Measurements from ENCODE around the gene LRATD1. TPM values are rescaled to one million over a fixed set of nuclear protein-coding genes. Genes with fewer than 3 reads are reported as not detected.

The LRATD1 gene
- total RNA-seq, 2 experiments from 2014 or later: not detected

GRCh38 chr2:14638488-14638887 lies 6.0 kb downstream of the LRATD1 start:
- Mint-ChIP-seq H3K27me3 (peaks cover 37% of the 10 kb centered on the region), H3K4me1 (no peaks in the 10 kb centered on the region), H3K36me3 (ENCODE audit: low read depth) (no peaks in the 10 kb centered on the region), H3K27ac (no peak overlapping the region), H3K9me3 (no peaks in the 10 kb centered on the region), H3K4me3 (no peak overlapping the region)
- no peak for DNase-seq
- POLR2A ChIA-PET: no interaction called here
- CTCF ChIA-PET: no interaction called here

GRCh38 chr2:14641116-14641515 lies 8.6 kb downstream of the LRATD1 start:
- DNase-seq: no peak
- Mint-ChIP-seq H3K27ac (no peak overlapping the region), H3K36me3 (ENCODE audit: low read depth) (no peaks in the 10 kb centered on the region), H3K9me3 (no peaks in the 10 kb centered on the region), H3K27me3 (peaks cover 17% of the 10 kb centered on the region), H3K4me3 (no peak overlapping the region), H3K4me1 (no peaks in the 10 kb centered on the region)
- CTCF ChIA-PET: no interaction called here
- POLR2A ChIA-PET: no interaction called here

GRCh38 chr2:14642499-14642898 lies 10.0 kb downstream of the LRATD1 start:
- no peak overlapping the region for H3K27ac Mint-ChIP-seq
- peaks cover 5% of the 10 kb centered on the region for H3K27me3 Mint-ChIP-seq
- no peak for DNase-seq
- no peaks in the 10 kb centered on the region for H3K36me3 Mint-ChIP-seq (ENCODE audit: low read depth)
- no peaks in the 10 kb centered on the region for H3K9me3 Mint-ChIP-seq
- POLR2A ChIA-PET: no interaction called here
- CTCF ChIA-PET: no interaction called here
- no peaks in the 10 kb centered on the region for H3K4me1 Mint-ChIP-seq
- H3K4me3 Mint-ChIP-seq: no peak overlapping the region

GRCh38 chr2:14647714-14648113 lies 15.2 kb downstream of the LRATD1 start:
- H3K9me3 Mint-ChIP-seq: no peaks in the 10 kb centered on the region
- no peak overlapping the region for H3K27ac Mint-ChIP-seq
- H3K36me3 Mint-ChIP-seq (ENCODE audit: low read depth): no peaks in the 10 kb centered on the region
- DNase-seq: no peak
- ChIA-PET POLR2A (no interaction called here), CTCF (no interaction called here)
- H3K4me3 Mint-ChIP-seq: no peak overlapping the region
- H3K4me1 Mint-ChIP-seq: no peaks in the 10 kb centered on the region
- H3K27me3 Mint-ChIP-seq: no peaks in the 10 kb centered on the region

GRCh38 chr2:14650066-14650465 lies 17.5 kb downstream of the LRATD1 start:
- ChIA-PET CTCF (no interaction called here), POLR2A (no interaction called here)
- no peaks in the 10 kb centered on the region for H3K9me3 Mint-ChIP-seq
- H3K4me1 Mint-ChIP-seq: peaks cover 3% of the 10 kb centered on the region
- no peak overlapping the region for H3K4me3 Mint-ChIP-seq
- no peaks in the 10 kb centered on the region for H3K36me3 Mint-ChIP-seq (ENCODE audit: low read depth)
- H3K27ac Mint-ChIP-seq: no peak overlapping the region
- no peaks in the 10 kb centered on the region for H3K27me3 Mint-ChIP-seq
- DNase-seq: no peak

- Mint-ChIP-seq H3K4me3 (no peak overlapping the region), H3K9me3 (no peaks in the 10 kb centered on the region), H3K36me3 (ENCODE audit: low read depth) (no peaks in the 10 kb centered on the region), H3K27me3 (no peaks in the 10 kb centered on the region), H3K27ac (no peak overlapping the region), H3K4me1 (peaks cover 3% of the 10 kb centered on the region)
- ChIA-PET CTCF (no interaction called here), POLR2A (no interaction called here)
- no peak for DNase-seq
Observed at GRCh38 chr2:14654835-14655282, 22.3 kb downstream of the LRATD1 start.

- H3K4me3 Mint-ChIP-seq: no peak overlapping the region
- no peaks in the 10 kb centered on the region for H3K9me3 Mint-ChIP-seq
- ChIA-PET POLR2A (no interaction called here), CTCF (no interaction called here)
- H3K36me3 Mint-ChIP-seq (ENCODE audit: low read depth): no peaks in the 10 kb centered on the region
- DNase-seq: no peak
- no peaks in the 10 kb centered on the region for H3K27me3 Mint-ChIP-seq
- peaks cover 3% of the 10 kb centered on the region for H3K4me1 Mint-ChIP-seq
- no peak overlapping the region for H3K27ac Mint-ChIP-seq
Observed at GRCh38 chr2:14656146-14656545, 23.6 kb downstream of the LRATD1 start.

GRCh38 chr2:14661163-14661562 lies 28.6 kb downstream of the LRATD1 start:
- H3K9me3 Mint-ChIP-seq: no peaks in the 10 kb centered on the region
- H3K27ac Mint-ChIP-seq: no peak overlapping the region
- no peak for DNase-seq
- CTCF ChIA-PET: no interaction called here
- H3K4me1 Mint-ChIP-seq: no peaks in the 10 kb centered on the region
- H3K4me3 Mint-ChIP-seq: no peak overlapping the region
- POLR2A ChIA-PET: no interaction called here
- no peaks in the 10 kb centered on the region for H3K27me3 Mint-ChIP-seq
- H3K36me3 Mint-ChIP-seq (ENCODE audit: low read depth): no peaks in the 10 kb centered on the region

- Mint-ChIP-seq H3K4me1 (no peaks in the 10 kb centered on the region), H3K36me3 (ENCODE audit: low read depth) (no peaks in the 10 kb centered on the region), H3K27ac (no peak overlapping the region), H3K27me3 (no peaks in the 10 kb centered on the region), H3K4me3 (no peak overlapping the region), H3K9me3 (no peaks in the 10 kb centered on the region)
- ChIA-PET CTCF (interaction anchor here (1.0 to 1.5 kb wide), 2 partner anchors 10 to 31 kb away, joined by 3 to 4 read pairs; no protein-coding TSS in a partner anchor), POLR2A (no interaction called here)
- DNase-seq: no peak
Observed at GRCh38 chr2:14673351-14673875, 40.9 kb downstream of the LRATD1 start.

GRCh38 chr2:14675489-14675888 lies 43.0 kb downstream of the LRATD1 start:
- ChIA-PET CTCF (no interaction called here), POLR2A (no interaction called here)
- Mint-ChIP-seq H3K4me3 (no peak overlapping the region), H3K4me1 (no peaks in the 10 kb centered on the region), H3K27ac (no peak overlapping the region), H3K36me3 (ENCODE audit: low read depth) (no peaks in the 10 kb centered on the region), H3K9me3 (no peaks in the 10 kb centered on the region), H3K27me3 (no peaks in the 10 kb centered on the region)
- DNase-seq: no peak

GRCh38 chr2:14676371-14676770 lies 43.9 kb downstream of the LRATD1 start:
- H3K27me3 Mint-ChIP-seq: no peaks in the 10 kb centered on the region
- H3K27ac Mint-ChIP-seq: no peak overlapping the region
- CTCF ChIA-PET: interaction anchor here (1.1 kb wide), 1 partner anchor 13 kb away, joined by 3 read pairs; no protein-coding TSS in a partner anchor

GRCh38 chr2:14677039-14677438 lies 44.5 kb downstream of the LRATD1 start:
- Mint-ChIP-seq H3K27me3 (no peaks in the 10 kb centered on the region), H3K36me3 (ENCODE audit: low read depth) (no peaks in the 10 kb centered on the region), H3K9me3 (no peaks in the 10 kb centered on the region), H3K4me1 (no peaks in the 10 kb centered on the region), H3K4me3 (no peak overlapping the region), H3K27ac (no peak overlapping the region)
- ChIA-PET CTCF (interaction anchor here (1.1 kb wide), 1 partner anchor 12 kb away, joined by 3 read pairs; no protein-coding TSS in a partner anchor), POLR2A (no interaction called here)
- no peak for DNase-seq

More at GRCh38 chr2:14676371-14676770, 43.9 kb downstream of the LRATD1 start:
- Mint-ChIP-seq H3K4me1 (no peaks in the 10 kb centered on the region), H3K36me3 (ENCODE audit: low read depth) (no peaks in the 10 kb centered on the region), H3K4me3 (no peak overlapping the region), H3K9me3 (no peaks in the 10 kb centered on the region)
- POLR2A ChIA-PET: no interaction called here
- no peak for DNase-seq

GRCh38 chr2:14678761-14679160 lies 46.2 kb downstream of the LRATD1 start:
- Mint-ChIP-seq H3K36me3 (ENCODE audit: low read depth) (no peaks in the 10 kb centered on the region), H3K27me3 (no peaks in the 10 kb centered on the region), H3K27ac (no peak overlapping the region), H3K9me3 (no peaks in the 10 kb centered on the region), H3K4me1 (no peaks in the 10 kb centered on the region), H3K4me3 (no peak overlapping the region)
- DNase-seq: no peak
- ChIA-PET CTCF (no interaction called here), POLR2A (no interaction called here)

- no peak for DNase-seq
- Mint-ChIP-seq H3K36me3 (ENCODE audit: low read depth) (no peaks in the 10 kb centered on the region), H3K4me1 (no peaks in the 10 kb centered on the region), H3K9me3 (no peaks in the 10 kb centered on the region), H3K27me3 (no peaks in the 10 kb centered on the region), H3K4me3 (no peak overlapping the region), H3K27ac (no peak overlapping the region)
- ChIA-PET POLR2A (no interaction called here), CTCF (no interaction called here)
Observed at GRCh38 chr2:14681608-14682007, 49.1 kb downstream of the LRATD1 start.
